ENCODE data around the gene NELFCD.

Gene NELFCD

GRCh38 chr20:59023616-59024015 lies 42.6 kb downstream of the NELFCD start:
- Histone ChIP-seq H3K27ac (ENCODE audit: low read depth, low read length) (no peak overlapping the region), H3K9ac (ENCODE audit: low read length in 5 of 5) (no peak overlapping the region), H3K9me3 (ENCODE audit: control insufficient read depth in 5 of 5, low read length in 5 of 5) (no peaks in the 10 kb centered on the region), H3K27me3 (ENCODE audit: control insufficient read depth in 5 of 5, insufficient read depth in 4 of 5, low read length in 5 of 5) (no peaks in the 10 kb centered on the region), H3K36me3 (ENCODE audit: control insufficient read depth in 5 of 5, insufficient read depth in 5 of 5, low read length in 5 of 5) (peaks cover 17 to 65% (median 46%) of the 10 kb centered on the region in 5 donors), H3K4me1 (ENCODE audit: control insufficient read depth in 5 of 5, insufficient read depth in 5 of 5, low read length in 5 of 5) (peaks cover under 1 to 18% (median 14%) of the 10 kb centered on the region in 5 donors), H3K4me3 (ENCODE audit: low read depth in 1 of 5, low read length in 5 of 5) (no peak overlapping the region)

- no peak overlapping the region for H3K27ac ChIP-seq (ENCODE audit: low read depth, low read length)
- H3K27me3 ChIP-seq (ENCODE audit: control insufficient read depth in 5 of 5, insufficient read depth in 4 of 5, low read length in 5 of 5) = no peaks in the 10 kb centered on the region
- peaks cover 2 to 23% (median 19%) of the 10 kb centered on the region in 5 donors for H3K4me1 ChIP-seq (ENCODE audit: control insufficient read depth in 5 of 5, insufficient read depth in 5 of 5, low read length in 5 of 5)
- no peaks in the 10 kb centered on the region for H3K9me3 ChIP-seq (ENCODE audit: control insufficient read depth in 5 of 5, low read length in 5 of 5)
- no peak overlapping the region for H3K9ac ChIP-seq (ENCODE audit: low read length in 5 of 5)
- no peak overlapping the region for H3K4me3 ChIP-seq (ENCODE audit: low read depth in 1 of 5, low read length in 5 of 5)
- peaks cover 20 to 70% (median 51%) of the 10 kb centered on the region in 5 donors for H3K36me3 ChIP-seq (ENCODE audit: control insufficient read depth in 5 of 5, insufficient read depth in 5 of 5, low read length in 5 of 5)
Measured at GRCh38 chr20:59024111-59024530, 43.1 kb downstream of the NELFCD start.

- Histone ChIP-seq H3K27me3 (ENCODE audit: control insufficient read depth in 5 of 5, insufficient read depth in 4 of 5, low read length in 5 of 5) (no peaks in the 10 kb centered on the region), H3K4me1 (ENCODE audit: control insufficient read depth in 5 of 5, insufficient read depth in 5 of 5, low read length in 5 of 5) (peaks cover 2 to 33% (median 28%) of the 10 kb centered on the region in 5 donors), H3K9me3 (ENCODE audit: control insufficient read depth in 5 of 5, low read length in 5 of 5) (no peaks in the 10 kb centered on the region), H3K27ac (ENCODE audit: low read depth, low read length) (no peak overlapping the region), H3K4me3 (ENCODE audit: low read depth in 1 of 5, low read length in 5 of 5) (no peak overlapping the region), H3K36me3 (ENCODE audit: control insufficient read depth in 5 of 5, insufficient read depth in 5 of 5, low read length in 5 of 5) (peaks cover 30 to 77% (median 57%) of the 10 kb centered on the region in 5 donors), H3K9ac (ENCODE audit: low read length in 5 of 5) (no peak overlapping the region)
Measured at GRCh38 chr20:59025086-59025485, 44.0 kb downstream of the NELFCD start.

- peaks cover 2 to 37% (median 31%) of the 10 kb centered on the region in 5 donors for H3K4me1 ChIP-seq (ENCODE audit: control insufficient read depth in 5 of 5, insufficient read depth in 5 of 5, low read length in 5 of 5)
Measured at GRCh38 chr20:59025511-59025910, 44.5 kb downstream of the NELFCD start.

DNA sequence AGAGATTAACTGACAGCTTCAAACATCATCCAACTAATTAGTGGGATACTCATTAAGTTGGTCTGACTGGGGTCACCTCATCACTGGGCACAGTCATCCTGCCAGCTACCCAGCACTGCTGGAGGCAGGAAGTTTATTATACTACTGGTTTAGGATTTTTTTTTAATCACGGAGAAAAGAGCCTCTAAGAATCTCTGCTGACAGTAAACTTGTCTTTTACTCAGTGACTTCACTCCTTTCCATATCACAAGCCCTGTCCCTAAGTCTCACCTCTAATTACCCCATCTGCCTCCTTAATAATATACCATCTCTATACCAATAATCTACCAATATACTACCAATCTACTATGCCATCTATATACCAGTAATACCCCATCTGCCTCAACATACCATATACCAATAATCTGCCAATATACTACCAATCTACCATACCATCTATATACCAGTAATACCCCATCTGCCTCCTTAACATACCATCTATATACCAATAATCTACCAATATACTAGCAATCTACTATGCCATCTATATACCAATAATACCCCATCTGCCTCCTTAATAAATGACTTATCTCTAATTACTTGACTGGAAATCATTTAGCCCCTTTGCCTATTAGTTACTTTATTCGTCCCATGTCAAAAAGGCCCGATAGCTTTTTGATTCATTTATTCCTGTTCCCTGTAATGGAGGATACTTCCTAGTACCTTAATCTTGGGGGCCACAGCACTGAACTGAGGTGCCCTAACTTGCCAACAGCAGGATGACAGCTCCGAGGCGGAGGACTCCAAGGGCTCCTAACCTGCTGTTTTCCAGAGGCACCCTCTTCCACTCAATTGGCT lies 46.1 kb downstream of the NELFCD start:
- Histone ChIP-seq H3K27me3 (ENCODE audit: control insufficient read depth in 5 of 5, insufficient read depth in 4 of 5, low read length in 5 of 5) (no peaks in the 10 kb centered on the region), H3K4me1 (ENCODE audit: control insufficient read depth in 5 of 5, insufficient read depth in 5 of 5, low read length in 5 of 5) (peaks cover 4 to 49% (median 45%) of the 10 kb centered on the region in 5 donors), H3K4me3 (ENCODE audit: low read depth in 1 of 5, low read length in 5 of 5) (no peak overlapping the region), H3K9ac (ENCODE audit: low read length in 5 of 5) (peak overlapping the region in 1 of 5 donors; percentile 47), H3K27ac (ENCODE audit: low read depth, low read length) (peak overlapping the region; percentile 7), H3K9me3 (ENCODE audit: control insufficient read depth in 5 of 5, low read length in 5 of 5) (no peaks in the 10 kb centered on the region), H3K36me3 (ENCODE audit: control insufficient read depth in 5 of 5, insufficient read depth in 5 of 5, low read length in 5 of 5) (peaks cover 33 to 73% (median 58%) of the 10 kb centered on the region in 5 donors)

More at GRCh38 chr20:59025511-59025910, 44.5 kb downstream of the NELFCD start:
- no peaks in the 10 kb centered on the region for H3K27me3 ChIP-seq (ENCODE audit: control insufficient read depth in 5 of 5, insufficient read depth in 4 of 5, low read length in 5 of 5)
- no peaks in the 10 kb centered on the region for H3K9me3 ChIP-seq (ENCODE audit: control insufficient read depth in 5 of 5, low read length in 5 of 5)
- peaks cover 33 to 77% (median 58%) of the 10 kb centered on the region in 5 donors for H3K36me3 ChIP-seq (ENCODE audit: control insufficient read depth in 5 of 5, insufficient read depth in 5 of 5, low read length in 5 of 5)
- H3K4me3 ChIP-seq (ENCODE audit: low read depth in 1 of 5, low read length in 5 of 5) = no peak overlapping the region
- no peak overlapping the region for H3K27ac ChIP-seq (ENCODE audit: low read depth, low read length)
- H3K9ac ChIP-seq (ENCODE audit: low read length in 5 of 5) = peak overlapping the region in 1 of 5 donors; percentile 21

DNA sequence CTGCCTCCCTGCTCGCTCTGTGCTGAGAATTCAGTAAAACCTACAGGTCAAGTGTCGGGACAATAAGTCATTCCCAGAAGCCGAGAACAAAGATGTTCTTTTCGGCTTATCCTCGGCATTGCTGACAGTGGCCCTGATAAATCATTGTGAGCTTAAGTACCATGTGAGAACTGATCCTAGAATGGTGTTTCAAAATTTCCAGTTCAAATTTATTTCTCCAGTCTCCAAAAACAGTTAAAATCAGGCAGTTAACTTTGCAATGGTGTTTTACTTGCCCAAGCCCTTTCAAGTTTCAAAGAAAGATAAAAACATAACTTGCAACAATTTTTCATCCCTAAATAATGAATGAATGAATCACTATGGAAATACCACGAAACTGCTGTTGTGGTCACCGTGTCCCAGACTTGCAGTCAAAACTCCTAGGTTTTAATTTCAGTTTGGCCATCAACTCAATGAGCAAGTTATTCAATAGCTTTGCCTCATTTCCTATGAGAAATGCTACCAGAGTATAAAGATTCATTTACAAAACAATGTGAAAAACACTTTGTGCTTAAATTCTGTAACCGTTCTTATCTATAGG lies 46.8 kb downstream of the NELFCD start:
- H3K36me3 ChIP-seq (ENCODE audit: control insufficient read depth in 5 of 5, insufficient read depth in 5 of 5, low read length in 5 of 5) = peaks cover 33 to 68% (median 54%) of the 10 kb centered on the region in 5 donors
- peak overlapping the region; percentile 7 for H3K27ac ChIP-seq (ENCODE audit: low read depth, low read length)
- peaks cover 4 to 51% (median 49%) of the 10 kb centered on the region in 5 donors for H3K4me1 ChIP-seq (ENCODE audit: control insufficient read depth in 5 of 5, insufficient read depth in 5 of 5, low read length in 5 of 5)
- H3K27me3 ChIP-seq (ENCODE audit: control insufficient read depth in 5 of 5, insufficient read depth in 4 of 5, low read length in 5 of 5) = no peaks in the 10 kb centered on the region
- no peaks in the 10 kb centered on the region for H3K9me3 ChIP-seq (ENCODE audit: control insufficient read depth in 5 of 5, low read length in 5 of 5)
- peak overlapping the region in 1 of 5 donors; percentile 47 for H3K9ac ChIP-seq (ENCODE audit: low read length in 5 of 5)
- no peak overlapping the region for H3K4me3 ChIP-seq (ENCODE audit: low read depth in 1 of 5, low read length in 5 of 5)

- Histone ChIP-seq H3K4me1 (ENCODE audit: control insufficient read depth in 5 of 5, insufficient read depth in 5 of 5, low read length in 5 of 5) (peaks cover 4 to 53% (median 51%) of the 10 kb centered on the region in 5 donors), H3K4me3 (ENCODE audit: low read depth in 1 of 5, low read length in 5 of 5) (no peak overlapping the region), H3K27ac (ENCODE audit: low read depth, low read length) (no peak overlapping the region), H3K27me3 (ENCODE audit: control insufficient read depth in 5 of 5, insufficient read depth in 4 of 5, low read length in 5 of 5) (no peaks in the 10 kb centered on the region), H3K9me3 (ENCODE audit: control insufficient read depth in 5 of 5, low read length in 5 of 5) (no peaks in the 10 kb centered on the region), H3K9ac (ENCODE audit: low read length in 5 of 5) (peak overlapping the region; percentile 10 to 63 (median 48)), H3K36me3 (ENCODE audit: control insufficient read depth in 5 of 5, insufficient read depth in 5 of 5, low read length in 5 of 5) (peaks cover 33 to 61% (median 46%) of the 10 kb centered on the region in 5 donors)
Measured at GRCh38 chr20:59028812-59029211, 47.8 kb downstream of the NELFCD start.

DNA sequence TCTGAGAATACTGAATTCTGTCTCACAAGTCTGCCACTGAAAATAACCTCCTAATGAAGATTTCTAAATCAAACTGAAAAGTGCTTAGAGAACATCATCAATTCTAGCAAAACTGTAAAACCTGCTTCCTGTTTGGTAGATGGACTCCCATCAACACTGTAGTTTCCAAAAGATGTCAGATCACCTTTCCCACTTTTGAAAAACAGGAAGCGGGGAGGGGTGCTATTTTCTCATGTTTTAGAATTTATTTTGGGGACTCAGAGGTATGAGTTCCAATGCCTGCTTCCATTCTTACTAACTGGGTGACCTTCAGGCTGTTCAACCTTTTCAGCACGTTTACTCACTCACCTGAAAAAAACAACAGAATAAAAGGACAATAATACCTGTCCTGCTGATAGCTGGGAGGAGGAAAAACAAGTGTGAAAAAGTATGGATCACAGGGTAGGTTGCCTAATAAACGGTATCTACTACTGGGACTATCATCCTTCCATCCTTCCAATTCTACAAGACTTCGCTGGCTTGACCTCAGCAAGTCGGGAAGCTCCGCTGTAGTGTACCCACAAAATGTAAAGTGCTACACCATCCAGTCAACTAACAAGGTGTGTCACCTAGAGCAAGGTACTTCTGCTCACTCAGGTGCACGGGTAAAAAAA lies 50.0 kb downstream of the NELFCD start:
- peaks cover 4 to 52% (median 50%) of the 10 kb centered on the region in 5 donors for H3K4me1 ChIP-seq (ENCODE audit: control insufficient read depth in 5 of 5, insufficient read depth in 5 of 5, low read length in 5 of 5)
- H3K27ac ChIP-seq (ENCODE audit: low read depth, low read length) = peak overlapping the region; percentile 88
- H3K9ac ChIP-seq (ENCODE audit: low read length in 5 of 5) = peak overlapping the region in 4 of 5 donors; percentile 84 to 90 (median 86)
- peaks cover 35 to 57% (median 42%) of the 10 kb centered on the region in 5 donors for H3K36me3 ChIP-seq (ENCODE audit: control insufficient read depth in 5 of 5, insufficient read depth in 5 of 5, low read length in 5 of 5)
- no peaks in the 10 kb centered on the region for H3K27me3 ChIP-seq (ENCODE audit: control insufficient read depth in 5 of 5, insufficient read depth in 4 of 5, low read length in 5 of 5)
- no peaks in the 10 kb centered on the region for H3K9me3 ChIP-seq (ENCODE audit: control insufficient read depth in 5 of 5, low read length in 5 of 5)
- H3K4me3 ChIP-seq (ENCODE audit: low read depth in 1 of 5, low read length in 5 of 5) = peak overlapping the region; percentile 68 to 92 (median 82)

DNA sequence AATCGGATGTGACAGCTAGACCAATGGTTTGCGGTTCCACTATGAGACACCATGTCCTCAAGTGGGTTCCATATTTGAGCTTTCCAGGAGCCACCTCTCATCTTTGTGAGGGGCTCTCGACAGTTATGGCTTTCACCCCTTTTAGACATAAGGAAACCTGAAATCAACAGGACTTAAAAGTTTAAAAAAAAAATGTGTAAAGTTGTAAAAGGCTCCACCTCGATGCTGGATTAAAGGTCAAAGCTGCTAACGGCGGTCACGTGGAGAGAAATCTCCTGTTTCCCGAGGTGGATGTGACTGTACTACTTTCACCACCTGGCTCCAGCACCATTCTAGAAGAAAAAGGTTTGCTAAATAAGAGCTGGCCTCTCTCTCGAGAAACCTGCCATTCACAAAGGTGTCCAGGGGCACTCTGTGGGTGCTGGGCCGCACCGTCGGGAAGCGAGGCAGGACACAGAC lies 50.5 kb downstream of the NELFCD start:
- H3K9me3 ChIP-seq (ENCODE audit: control insufficient read depth in 5 of 5, low read length in 5 of 5) = no peaks in the 10 kb centered on the region
- no peaks in the 10 kb centered on the region for H3K27me3 ChIP-seq (ENCODE audit: control insufficient read depth in 5 of 5, insufficient read depth in 4 of 5, low read length in 5 of 5)
- H3K4me1 ChIP-seq (ENCODE audit: control insufficient read depth in 5 of 5, insufficient read depth in 5 of 5, low read length in 5 of 5) = peaks cover 4 to 52% (median 50%) of the 10 kb centered on the region in 5 donors
- peak overlapping the region; percentile 42 to 90 (median 85) for H3K9ac ChIP-seq (ENCODE audit: low read length in 5 of 5)
- peak overlapping the region; percentile 88 for H3K27ac ChIP-seq (ENCODE audit: low read depth, low read length)
- H3K36me3 ChIP-seq (ENCODE audit: control insufficient read depth in 5 of 5, insufficient read depth in 5 of 5, low read length in 5 of 5) = peaks cover 39 to 59% (median 44%) of the 10 kb centered on the region in 5 donors
- H3K4me3 ChIP-seq (ENCODE audit: low read depth in 1 of 5, low read length in 5 of 5) = peak overlapping the region; percentile 68 to 92 (median 82)
